GM18499 (cell line): Measurements from ENCODE around the gene GRIK4.
"Not testable (repeated sequence)": the region's sequence is repeated elsewhere in the genome, so short reads cannot be mapped to it uniquely, and the experiment has no call there.

Experiments
- ATAC-seq: cut with Tn5 transposase; IDR thresholded peaks from one replicate; pipeline ENCODE4 v1.9.1; 2021; ENCODE audit warnings: moderate number of reproducible peaks; ENCODE audit not compliant: insufficient read depth, unreplicated experiment

Gene GRIK4

GRCh38 chr11:120756931-120757330 lies 245.4 kb downstream of the GRIK4 start:
- no peak for ATAC-seq

DNA sequence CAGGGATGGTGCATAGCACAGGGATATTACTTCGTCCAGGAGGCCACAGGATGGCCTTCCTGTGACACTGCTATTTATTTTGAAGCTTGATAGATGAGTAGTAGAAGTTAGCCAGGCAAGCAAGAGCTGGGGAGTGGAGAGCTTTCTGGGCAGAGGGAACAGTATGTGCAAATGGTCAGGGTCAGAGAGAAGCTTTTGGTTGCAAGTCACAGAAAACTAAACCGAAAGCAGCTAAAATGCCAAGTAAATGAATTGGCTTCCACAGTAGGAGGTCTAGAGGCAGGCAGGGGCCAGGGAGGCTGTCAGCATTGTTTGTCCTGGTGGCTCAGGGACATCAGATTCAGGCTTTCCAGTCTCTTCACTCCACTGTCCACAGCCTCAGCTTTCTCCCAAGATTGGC lies 247.5 kb downstream of the GRIK4 start:
- ATAC-seq: no peak

- not testable (repeated sequence) for ATAC-seq
These were observed 254.2 kb downstream of the GRIK4 start for GRCh38 chr11:120765710-120766109.

DNA sequence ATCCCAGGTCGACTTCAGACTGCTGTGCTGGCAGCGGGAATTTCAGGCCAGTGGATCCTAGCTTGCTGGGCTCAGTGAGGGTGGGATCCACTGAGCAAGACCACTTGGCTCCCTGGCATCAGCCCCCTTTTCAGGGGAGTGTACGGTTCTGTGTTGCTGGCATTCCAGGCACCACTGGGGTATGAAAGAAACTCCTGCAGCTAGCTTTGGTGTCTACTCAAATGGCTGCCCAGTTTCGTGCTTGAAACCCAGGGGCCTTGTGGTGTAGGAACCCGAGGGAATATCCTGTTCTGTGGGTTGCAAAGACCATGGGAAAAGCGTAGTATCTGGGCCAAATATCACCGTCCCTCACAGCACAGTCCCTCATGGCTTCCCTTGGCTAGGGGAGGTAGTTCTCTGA lies 254.8 kb downstream of the GRIK4 start:
- no peak for ATAC-seq

- ATAC-seq: no peak
These were observed 257.4 kb downstream of the GRIK4 start for GRCh38 chr11:120768949-120769348.

- no peak for ATAC-seq
These were observed 258.4 kb downstream of the GRIK4 start for GRCh38 chr11:120769906-120770305.

DNA sequence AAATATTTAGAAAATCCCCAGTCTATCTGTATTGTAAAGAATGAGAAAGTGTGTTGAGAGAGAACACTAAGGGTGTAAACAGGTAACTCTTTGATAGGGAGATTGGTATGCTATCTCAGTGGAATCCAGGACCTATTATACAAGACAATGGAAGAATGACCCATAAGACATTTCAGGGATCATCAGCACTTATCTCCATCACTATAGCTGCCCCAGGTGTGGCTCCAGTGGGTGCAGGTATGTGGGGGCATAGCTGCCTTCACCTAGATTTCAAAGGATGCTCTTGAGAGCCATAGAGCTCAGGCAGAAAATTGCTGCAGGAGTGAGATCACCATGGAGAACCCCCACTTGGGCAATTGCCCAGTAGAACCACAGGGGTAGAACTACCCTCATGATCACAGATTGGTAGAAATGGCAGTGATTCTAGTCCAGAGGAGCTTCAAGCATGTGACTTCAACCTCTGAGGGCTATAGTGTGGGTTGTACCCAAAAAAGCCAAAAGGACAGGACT lies 260.1 kb downstream of the GRIK4 start:
- no peak for ATAC-seq

DNA sequence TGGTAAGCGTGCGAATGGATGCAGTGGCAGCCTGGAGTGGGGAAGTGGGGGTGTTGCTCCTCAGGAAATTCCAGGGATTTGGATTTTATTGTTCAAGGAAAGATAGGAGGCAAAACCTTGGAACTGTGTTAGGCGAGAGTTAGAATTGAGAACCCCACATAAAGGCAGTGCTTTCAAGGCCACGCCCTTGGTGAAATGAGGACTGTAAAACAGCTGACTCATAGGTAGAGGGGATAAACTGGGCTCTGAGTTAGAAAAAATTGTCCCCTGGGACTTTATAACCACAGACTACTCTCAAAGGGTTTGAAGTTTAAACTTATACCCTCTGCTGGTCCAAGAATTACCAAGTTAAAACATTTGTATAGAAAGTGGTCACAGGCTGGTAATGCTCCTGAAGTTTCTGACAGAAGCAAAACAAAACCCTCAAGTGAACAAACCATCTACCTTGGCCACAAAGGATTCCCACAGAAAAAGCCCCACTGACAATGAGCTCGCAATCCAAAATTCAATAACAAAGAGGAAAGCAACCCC lies 262.0 kb downstream of the GRIK4 start:
- no peak for ATAC-seq

DNA sequence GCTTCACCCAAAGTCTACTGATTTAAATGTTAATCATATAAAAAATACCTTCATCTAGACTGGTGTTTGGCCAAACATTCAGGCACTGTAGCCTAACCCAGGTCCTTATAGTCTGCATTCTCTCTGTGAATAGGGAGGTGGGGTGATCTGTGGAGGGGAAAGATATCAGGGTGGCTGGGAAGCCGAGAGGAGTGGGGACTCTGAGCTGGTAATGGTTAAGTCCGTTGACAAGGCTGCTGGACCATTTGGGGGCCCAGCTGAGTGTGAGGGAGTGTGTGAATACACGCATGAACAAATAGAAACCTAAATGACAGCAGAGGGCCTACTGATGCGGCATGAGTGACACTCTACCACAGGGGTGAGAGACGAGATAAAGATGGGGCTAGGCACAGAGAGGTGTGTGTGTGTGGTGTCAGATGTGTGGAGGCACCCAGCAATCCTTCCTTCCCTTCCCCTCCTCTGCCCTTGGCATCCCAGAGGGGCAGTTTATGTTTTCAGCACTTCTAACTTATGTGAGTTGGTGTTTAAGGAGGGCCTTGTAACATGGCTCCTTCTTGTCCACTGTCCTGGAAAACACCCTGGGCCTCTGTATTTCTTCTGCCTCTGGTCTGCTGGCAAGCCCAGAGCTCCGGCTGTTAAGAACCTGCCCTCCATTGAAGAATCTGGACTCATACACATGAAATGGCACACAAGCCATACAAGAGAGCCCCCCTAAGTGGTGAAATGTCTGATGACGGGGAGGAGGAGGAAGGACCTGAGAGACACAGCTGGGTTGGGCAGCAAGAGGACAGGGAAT lies 263.2 kb downstream of the GRIK4 start:
- ATAC-seq: no peak

DNA sequence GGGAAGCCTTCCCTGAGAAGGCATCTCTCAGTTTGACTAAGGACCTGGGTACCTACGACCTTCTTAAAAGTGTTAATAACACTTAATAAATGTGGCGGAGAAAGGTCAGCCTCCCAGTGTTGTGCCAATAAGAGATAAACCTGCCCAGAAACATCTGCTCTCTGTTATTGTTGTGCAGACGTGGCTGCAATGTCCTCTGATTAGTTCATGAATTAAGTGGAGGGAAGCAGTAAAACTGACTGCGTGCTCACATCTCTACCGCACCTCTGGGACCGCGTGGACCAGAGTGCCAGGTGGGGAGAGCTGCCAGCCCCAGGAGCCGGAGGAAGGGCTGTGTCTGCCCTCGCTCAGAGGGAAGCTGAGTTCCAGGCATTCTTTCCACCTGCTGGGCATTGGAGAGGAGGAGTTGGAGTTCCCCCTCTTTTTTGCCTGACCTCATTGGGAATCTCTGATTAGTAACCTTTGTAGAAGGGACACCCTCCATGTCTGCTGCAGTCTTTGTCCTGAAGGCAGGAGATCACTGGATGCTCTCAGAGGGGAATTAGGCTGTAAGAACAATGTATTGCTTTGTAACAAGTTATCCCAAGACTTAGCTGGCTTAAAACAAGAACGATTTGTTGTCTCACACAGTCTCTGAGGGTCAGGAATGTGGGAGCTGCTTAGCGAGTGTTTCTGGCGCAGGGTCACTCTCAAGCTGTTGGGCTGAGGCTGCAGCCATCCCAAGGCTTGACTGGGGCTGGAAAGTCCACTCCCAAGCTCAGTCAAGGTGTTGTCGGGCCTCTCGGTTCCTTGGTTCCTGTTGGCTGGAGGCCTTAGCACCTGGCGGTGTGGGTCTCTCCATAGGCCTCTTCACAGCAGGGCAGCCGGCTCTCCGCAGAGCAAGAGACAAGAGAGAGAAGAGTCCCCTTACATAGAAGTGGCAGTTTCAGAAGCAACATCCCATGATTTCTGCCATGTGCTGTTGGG lies 264.7 kb downstream of the GRIK4 start:
- ATAC-seq: no peak

DNA sequence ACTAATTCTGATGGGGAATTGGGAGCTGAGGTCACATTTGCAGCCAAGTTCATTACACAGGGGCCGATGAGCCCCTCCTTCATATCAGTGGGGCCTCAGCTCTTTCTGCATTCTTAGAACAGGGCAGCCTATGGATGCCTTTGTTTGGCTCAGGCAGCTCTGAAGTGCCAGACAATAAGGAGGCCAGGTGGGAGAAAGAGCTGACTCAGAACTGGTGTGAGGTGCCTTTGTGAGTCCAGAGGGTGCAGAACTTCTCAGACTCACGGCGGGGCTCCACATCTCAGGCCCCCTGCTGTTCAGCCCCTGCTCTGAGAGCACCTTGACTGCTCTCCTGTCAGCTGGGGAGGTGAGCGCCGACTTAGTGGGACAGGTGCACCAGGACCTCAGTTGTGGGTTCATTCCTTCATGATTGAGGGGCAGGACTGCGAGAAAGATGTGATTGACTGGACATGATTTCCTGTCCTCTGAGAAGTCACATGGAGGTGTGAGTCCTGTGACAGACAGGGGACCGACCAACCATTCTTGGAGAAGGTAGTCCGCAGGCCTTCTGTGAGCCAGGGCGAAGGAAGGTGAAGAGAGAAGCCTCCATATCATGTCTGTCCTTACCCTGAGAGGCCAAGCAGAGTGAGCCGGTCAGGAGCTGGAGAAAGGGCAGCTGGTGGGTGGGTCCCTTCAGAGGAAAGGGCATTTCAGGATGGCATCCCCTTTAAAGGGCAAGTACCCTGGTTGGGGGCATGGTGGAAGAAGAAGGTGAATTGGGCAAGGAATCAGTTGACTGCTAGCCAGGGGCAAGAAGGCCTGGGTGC lies 267.3 kb downstream of the GRIK4 start:
- no peak for ATAC-seq

DNA sequence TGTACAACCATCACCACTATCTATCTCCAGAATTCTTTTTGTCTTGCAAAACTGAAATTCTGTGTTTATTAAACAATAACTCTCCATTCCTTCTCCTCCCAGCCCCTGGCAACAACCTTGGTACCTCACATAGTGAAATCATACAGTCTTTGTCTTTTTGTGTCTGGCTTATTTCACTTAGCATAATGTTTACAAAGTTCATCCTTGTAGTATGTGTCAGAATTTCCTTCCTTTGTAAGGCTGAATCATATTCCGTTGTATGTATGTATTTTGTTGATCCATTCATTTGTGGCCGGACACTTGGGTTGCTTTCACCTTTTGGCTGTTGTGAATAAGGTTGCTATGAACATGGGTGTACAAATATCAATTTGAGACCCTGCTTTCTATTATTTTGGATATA lies 268.7 kb downstream of the GRIK4 start:
- ATAC-seq: no peak

DNA sequence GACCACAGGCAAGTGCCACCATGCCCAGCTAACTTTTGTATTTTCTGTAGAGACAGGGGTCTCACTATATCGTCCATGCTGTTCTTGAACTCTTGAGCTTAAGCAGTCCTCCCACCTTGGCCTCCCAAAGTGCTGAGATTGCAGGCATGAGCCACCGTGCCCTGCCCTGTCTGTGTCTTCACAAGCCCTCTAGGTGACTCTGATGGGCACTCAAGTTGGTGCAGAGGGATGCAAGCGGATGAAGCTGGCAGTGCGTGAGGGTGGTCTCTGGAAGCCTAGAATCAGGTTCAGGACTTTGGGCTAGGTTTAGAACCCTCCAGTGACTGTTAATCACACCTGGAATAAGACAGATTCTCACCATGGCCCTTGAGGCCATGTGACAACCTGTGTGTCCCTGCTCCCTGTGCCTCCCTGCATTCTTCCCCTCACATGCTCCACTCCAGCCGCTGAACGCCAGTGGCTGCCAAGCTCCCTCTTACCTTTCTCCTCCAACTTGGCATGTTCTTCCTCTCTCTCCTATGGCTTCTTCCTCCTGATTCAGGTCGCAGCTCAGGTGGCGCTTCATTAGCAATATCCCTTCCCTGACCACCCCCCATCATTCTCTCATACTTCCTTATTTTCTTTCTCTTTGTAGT lies 270.1 kb downstream of the GRIK4 start:
- ATAC-seq: no peak

GRCh38 chr11:120784566-120785251 lies 273.2 kb downstream of the GRIK4 start:
- ATAC-seq: no peak

- no peak for ATAC-seq
These were observed 274.0 kb downstream of the GRIK4 start for GRCh38 chr11:120785576-120785975.

GRCh38 chr11:120786206-120786735 lies 274.7 kb downstream of the GRIK4 start:
- no peak for ATAC-seq

DNA sequence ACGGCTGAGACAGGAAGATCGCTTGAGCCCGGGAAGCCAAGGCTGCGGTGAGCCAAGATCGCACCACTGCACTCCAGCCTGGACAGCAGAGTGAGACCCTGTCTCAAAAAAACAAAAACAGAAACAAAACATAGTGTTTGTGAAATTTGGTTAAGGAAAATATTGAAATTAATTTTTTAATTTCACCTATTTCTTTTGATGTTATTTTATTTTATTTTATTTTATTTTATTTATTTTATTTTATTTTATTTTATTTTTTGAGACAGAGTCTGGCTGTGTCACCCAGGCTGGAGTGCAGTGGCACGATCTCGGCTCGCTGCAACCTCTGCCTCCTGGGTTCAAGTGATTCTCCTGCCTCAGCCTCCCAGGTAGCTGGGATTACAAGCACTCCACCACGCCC lies 275.7 kb downstream of the GRIK4 start:
- ATAC-seq: not testable (repeated sequence)

DNA sequence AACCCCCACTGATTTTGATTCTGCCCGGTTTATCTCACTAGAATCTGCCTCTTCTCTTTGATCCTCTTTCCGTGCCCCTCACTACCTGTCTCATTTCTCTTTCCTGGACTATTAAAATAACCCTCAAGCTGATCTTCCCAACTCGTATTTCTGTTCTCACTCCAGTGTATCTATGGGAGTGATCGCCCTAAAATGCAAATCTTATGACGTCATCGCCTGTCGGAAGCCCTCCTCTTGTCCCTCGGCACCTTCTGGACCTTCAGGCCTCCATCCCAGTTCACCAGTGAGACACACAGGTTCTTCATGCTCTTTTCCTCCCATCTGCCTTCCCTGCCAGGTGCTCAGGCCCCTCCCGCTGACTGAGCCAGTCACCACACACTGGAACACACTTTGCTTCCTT lies 277.8 kb downstream of the GRIK4 start:
- ATAC-seq: no peak

GRCh38 chr11:120792306-120792705 lies 280.8 kb downstream of the GRIK4 start:
- ATAC-seq: no peak
